Measurements from ENCODE around the gene RGR. TPM values are rescaled to one million over a fixed set of nuclear protein-coding genes. Genes with fewer than 3 reads are reported as not detected.

RGR gene
- total RNA-seq, 2 donors from 2014 or later = not detected

DNA sequence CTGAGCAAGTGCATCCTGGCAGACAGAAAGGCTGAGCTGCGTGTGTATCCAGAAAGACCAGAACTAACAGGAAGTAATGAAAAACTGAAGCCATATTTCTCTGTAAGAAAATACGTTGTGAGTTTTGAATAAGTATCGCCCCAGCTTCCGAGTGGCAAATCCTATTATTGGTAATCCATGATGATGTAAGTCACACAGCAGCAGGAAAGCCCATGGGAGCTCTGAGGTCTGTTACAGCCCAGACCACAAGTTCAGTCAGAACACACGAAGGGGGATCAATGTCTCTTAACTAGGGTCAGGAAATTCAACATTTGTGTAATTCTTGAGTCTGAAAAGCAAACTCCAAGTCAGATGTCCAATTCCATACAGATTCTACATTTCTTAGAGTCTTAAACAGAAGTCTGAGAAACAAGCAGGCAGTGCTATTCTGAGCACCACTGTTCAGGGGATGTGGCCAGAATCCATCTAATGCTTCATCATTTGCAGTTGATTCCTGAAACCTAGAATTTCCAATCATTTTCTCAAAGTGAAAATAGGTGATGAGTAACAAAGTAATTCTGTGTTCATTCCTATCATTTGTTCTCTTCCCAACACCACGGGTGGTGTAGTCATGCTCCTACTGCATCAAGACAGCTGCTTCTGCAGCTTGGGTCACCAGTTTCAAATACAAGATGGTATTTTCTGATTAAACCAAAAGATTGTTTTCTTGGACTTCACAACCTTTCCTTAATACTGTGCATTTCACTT, 19.3 kb upstream of the RGR start, which contains the start of gene LRIT2:
Gene LRIT2 (minus strand): TSS at position 118 of the 747 bp plus-strand sequence. CDS start 24 bp downstream, at position 94.
- Histone ChIP-seq H3K4me1 (no peaks in the 10 kb centered on the region), H3K4me3 (no peak within 1 kb of the TSS), H3K27me3 (no peaks in the 10 kb centered on the region), H3K27ac (no peak within 1 kb of the TSS), H3K36me3 (replicated peaks in 1 of 2; ENCODE audit: insufficient read depth in 1 of 2, low read depth in 2 of 2) (no peaks in the 10 kb centered on the region), H3K9me3 (no peaks in the 10 kb centered on the region)
- intact Hi-C loops (cut with DNase I) = no loop called here
- TF ChIP-seq, protein P1, sequence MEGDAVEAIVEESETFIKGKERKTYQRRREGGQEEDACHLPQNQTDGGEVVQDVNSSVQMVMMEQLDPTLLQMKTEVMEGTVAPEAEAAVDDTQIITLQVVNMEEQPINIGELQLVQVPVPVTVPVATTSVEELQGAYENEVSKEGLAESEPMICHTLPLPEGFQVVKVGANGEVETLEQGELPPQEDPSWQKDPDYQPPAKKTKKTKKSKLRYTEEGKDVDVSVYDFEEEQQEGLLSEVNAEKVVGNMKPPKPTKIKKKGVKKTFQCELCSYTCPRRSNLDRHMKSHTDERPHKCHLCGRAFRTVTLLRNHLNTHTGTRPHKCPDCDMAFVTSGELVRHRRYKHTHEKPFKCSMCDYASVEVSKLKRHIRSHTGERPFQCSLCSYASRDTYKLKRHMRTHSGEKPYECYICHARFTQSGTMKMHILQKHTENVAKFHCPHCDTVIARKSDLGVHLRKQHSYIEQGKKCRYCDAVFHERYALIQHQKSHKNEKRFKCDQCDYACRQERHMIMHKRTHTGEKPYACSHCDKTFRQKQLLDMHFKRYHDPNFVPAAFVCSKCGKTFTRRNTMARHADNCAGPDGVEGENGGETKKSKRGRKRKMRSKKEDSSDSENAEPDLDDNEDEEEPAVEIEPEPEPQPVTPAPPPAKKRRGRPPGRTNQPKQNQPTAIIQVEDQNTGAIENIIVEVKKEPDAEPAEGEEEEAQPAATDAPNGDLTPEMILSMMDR (IDR thresholded peaks at IDR 0.05) = no peak
- TF ChIP-seq POLR2A (IDR thresholded peaks at IDR 0.05) = no peak
- 46 to 62% methylated on average over 6 of the region's 6 CpGs for WGBS, 2 donors
- DNase-seq (no peak), ATAC-seq (no peak)

DNA sequence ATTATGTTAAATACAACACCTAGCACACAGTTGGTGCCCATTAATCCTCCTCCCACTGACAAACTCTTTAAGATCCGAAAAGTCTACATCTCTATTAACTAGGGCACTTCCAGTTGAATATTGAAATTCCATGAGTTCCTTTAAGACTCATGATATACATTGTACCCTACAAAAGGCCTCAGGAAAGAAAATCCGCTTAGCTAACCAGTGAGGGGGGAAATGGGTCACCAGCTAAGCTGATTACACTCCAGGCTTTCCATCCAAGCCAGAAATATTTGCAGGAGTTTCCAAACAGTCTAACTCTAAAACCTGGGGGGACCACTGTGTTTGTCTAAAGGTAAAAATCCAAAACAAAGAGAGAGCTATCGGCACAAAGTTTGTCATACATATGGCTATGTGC, 18.2 kb upstream of the RGR start:
- Histone ChIP-seq H3K36me3 (replicated peaks in 1 of 2; ENCODE audit: insufficient read depth in 1 of 2, low read depth in 2 of 2) (no peaks in the 10 kb centered on the region), H3K4me1 (no peaks in the 10 kb centered on the region), H3K9me3 (no peaks in the 10 kb centered on the region), H3K27ac (no peak overlapping the region), H3K27me3 (no peaks in the 10 kb centered on the region), H3K4me3 (no peak overlapping the region)
- intact Hi-C loops (cut with DNase I) = no loop called here
- TF ChIP-seq POLR2A (IDR thresholded peaks at IDR 0.05) = no peak
- TF ChIP-seq, protein P1 (IDR thresholded peaks at IDR 0.05) = no peak
- DNase-seq = no peak
- WGBS, 2 donors = 56 to 71% methylated on average over 3 of the region's 3 CpGs
- no peak for ATAC-seq

DNA sequence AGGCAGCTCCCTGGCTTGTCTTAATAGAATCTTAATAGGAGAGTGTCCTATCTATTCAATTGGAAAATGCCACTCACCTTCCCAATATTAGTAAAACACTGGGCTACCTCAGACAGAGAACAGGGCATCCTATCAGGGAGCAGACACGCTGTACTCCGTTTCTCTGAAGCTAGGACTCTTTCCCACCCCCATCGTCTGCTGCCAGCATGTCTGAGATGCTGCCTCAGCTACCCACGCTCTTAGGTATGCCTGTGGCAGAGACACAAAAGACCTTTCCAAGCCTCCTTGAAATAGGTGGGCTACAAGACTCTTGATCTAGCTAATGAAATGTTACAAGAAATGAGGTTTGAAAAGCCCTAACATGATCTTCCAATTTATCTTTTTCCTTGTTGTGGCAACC, 17.0 kb upstream of the RGR start:
- Histone ChIP-seq H3K4me3 (no peak overlapping the region), H3K4me1 (no peaks in the 10 kb centered on the region), H3K9me3 (no peaks in the 10 kb centered on the region), H3K27ac (no peak overlapping the region), H3K27me3 (no peaks in the 10 kb centered on the region), H3K36me3 (replicated peaks in 1 of 2; ENCODE audit: insufficient read depth in 1 of 2, low read depth in 2 of 2) (no peaks in the 10 kb centered on the region)
- intact Hi-C loops (cut with DNase I) = no loop called here
- DNase-seq (no peak), ATAC-seq (no peak)
- 49 to 80% methylated on average over 4 of the region's 4 CpGs for WGBS, 2 donors
- no peak for TF ChIP-seq POLR2A (IDR thresholded peaks at IDR 0.05)
- TF ChIP-seq, protein P1 (IDR thresholded peaks at IDR 0.05) = no peak

DNA sequence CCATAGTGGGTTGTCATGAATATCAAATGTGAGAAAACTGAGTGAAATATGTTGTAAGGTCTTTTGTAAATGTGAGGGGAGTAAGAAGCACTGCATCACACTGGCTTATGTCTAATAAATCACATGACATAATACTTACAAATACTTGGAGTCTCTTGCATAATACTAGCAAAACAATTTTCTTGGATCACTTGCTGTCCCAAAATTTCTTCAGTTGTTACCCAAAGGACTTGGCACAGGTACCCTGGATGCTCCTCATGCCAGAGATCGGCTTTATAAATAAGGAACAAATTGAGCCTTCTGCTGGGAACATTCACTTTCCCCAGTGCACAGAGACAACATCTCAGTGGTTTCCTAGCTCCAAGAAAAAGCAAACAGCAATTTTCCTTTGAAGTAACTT, 14.5 kb upstream of the RGR start:
- intact Hi-C loops (cut with DNase I) = no loop called here
- Histone ChIP-seq H3K36me3 (replicated peaks in 1 of 2; ENCODE audit: insufficient read depth in 1 of 2, low read depth in 2 of 2) (no peaks in the 10 kb centered on the region), H3K9me3 (no peaks in the 10 kb centered on the region), H3K4me3 (no peak overlapping the region), H3K27me3 (no peaks in the 10 kb centered on the region), H3K4me1 (no peaks in the 10 kb centered on the region), H3K27ac (no peak overlapping the region)
- TF ChIP-seq, protein P1 (IDR thresholded peaks at IDR 0.05) = no peak
- no peak for TF ChIP-seq POLR2A (IDR thresholded peaks at IDR 0.05)
- ATAC-seq = no peak
- DNase-seq = no peak
- WGBS, 2 donors = 39 to 82% methylated on average over 1 of the region's 1 CpG

DNA sequence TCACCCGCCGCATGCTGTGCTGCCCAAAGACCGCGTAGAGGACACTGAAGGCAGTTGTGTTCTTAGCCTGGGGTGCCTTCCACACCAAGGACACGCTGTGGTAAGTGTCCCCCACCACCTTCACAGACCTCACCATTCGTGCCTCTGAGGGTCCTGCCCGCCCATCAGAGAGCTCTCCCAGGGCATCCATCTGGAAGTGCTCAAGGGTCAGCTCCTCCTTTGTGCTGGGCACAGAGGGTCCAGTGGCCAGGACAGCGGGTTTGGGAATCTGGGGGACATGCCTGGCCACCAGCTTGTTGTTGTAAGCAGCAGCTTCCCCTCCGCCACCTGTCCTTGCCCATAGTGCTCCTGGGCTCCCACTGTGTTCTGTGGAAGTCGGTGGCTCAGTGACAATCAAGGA, 12.5 kb upstream of the RGR start:
- no peak overlapping the region for H3K4me3 ChIP-seq
- DNase-seq = no peak
- peaks cover 0 to 6% of the 10 kb centered on the region in 2 donors for H3K27me3 ChIP-seq
- H3K36me3 ChIP-seq (replicated peaks in 1 of 2; ENCODE audit: insufficient read depth in 1 of 2, low read depth in 2 of 2) = no peaks in the 10 kb centered on the region
- intact Hi-C loops (cut with DNase I) = no loop called here
- no peak for ATAC-seq
- H3K4me1 ChIP-seq = no peaks in the 10 kb centered on the region
- no peak for TF ChIP-seq POLR2A (IDR thresholded peaks at IDR 0.05)
- TF ChIP-seq, protein P1 (IDR thresholded peaks at IDR 0.05) = no peak
- WGBS, 2 donors = 69 to 74% methylated on average over 4 to 10 of the region's 10 CpGs
- H3K27ac ChIP-seq = no peak overlapping the region
- H3K9me3 ChIP-seq = no peaks in the 10 kb centered on the region

All from body of pancreas (tissue), 4 donors.